ENCODE results near the gene KCNMB2.

GRCh38 chr3:178645503-178645902, 109.3 kb downstream of the KCNMB2 start:
- TF ChIP-seq CTCF (IDR thresholded peaks at IDR 0.05) (no peak), POLR2A (IDR thresholded peaks at IDR 0.05) (no peak)

All from upper lobe of left lung (tissue), 4 donors.